HT-29 (cell line): Measurements from ENCODE around the gene MSN. TPM values are rescaled to one million over a fixed set of nuclear protein-coding genes. Genes with fewer than 3 reads are reported as not detected.
"Not testable (repeated sequence)": the region's sequence is repeated elsewhere in the genome, so short reads cannot be mapped to it uniquely, and the experiment has no call there.

Source experiments
- DNase-seq: peaks from one replicate; pipeline ENCODE4 v3.0.0-alpha.2; 2015; ENCODE audit warnings: low spot score
- total RNA-seq: library from RNA; depleted of rRNA; stranded (reverse); fragments of >200 nt; shearing (Covaris generic); gene quantifications from 2 replicates; pipeline ENCODE4 v1.2.3, GENCODE V29; 2014; rRNA removed

MSN gene
- total RNA-seq: 108 and 120 TPM in 2 replicates

- DNase-seq: peak; percentile 65
These were observed at the start of gene MSN for GRCh38 chrX:65667503-65668376. MSN (plus strand) TSS chrX:65667654; CDS start chrX:65667842, 188 bp downstream.

GRCh38 chrX:65620096-65620705 lies 47.3 kb upstream of the MSN start:
- DNase-seq: not testable (repeated sequence)

GRCh38 chrX:65630771-65631170 lies 36.7 kb upstream of the MSN start:
- DNase-seq: no peak

- DNase-seq: no peak
These were observed 33.6 kb upstream of the MSN start for GRCh38 chrX:65633826-65634225.

GRCh38 chrX:65634732-65635131 lies 32.7 kb upstream of the MSN start:
- DNase-seq: no peak

GRCh38 chrX:65635378-65635777 lies 32.1 kb upstream of the MSN start:
- no peak for DNase-seq

- DNase-seq: no peak
These were observed 31.6 kb upstream of the MSN start for GRCh38 chrX:65635822-65636221.

GRCh38 chrX:65636261-65636660 lies 31.2 kb upstream of the MSN start:
- DNase-seq: not testable (repeated sequence)

GRCh38 chrX:65637335-65637734 lies 30.1 kb upstream of the MSN start:
- DNase-seq: no peak

GRCh38 chrX:65642914-65643491 lies 24.5 kb upstream of the MSN start:
- no peak for DNase-seq

GRCh38 chrX:65643531-65644052 lies 23.9 kb upstream of the MSN start:
- no peak for DNase-seq

GRCh38 chrX:65644621-65645289 lies 22.7 kb upstream of the MSN start:
- peak; percentile 72 for DNase-seq

- DNase-seq: no peak
These were observed 19.7 kb upstream of the MSN start for GRCh38 chrX:65647801-65648200.

GRCh38 chrX:65652098-65652497 lies 15.4 kb upstream of the MSN start:
- no peak for DNase-seq

- not testable (repeated sequence) for DNase-seq
These were observed 10.4 kb upstream of the MSN start for GRCh38 chrX:65657009-65657441.

GRCh38 chrX:65657659-65658058 lies 9.8 kb upstream of the MSN start:
- no peak for DNase-seq

GRCh38 chrX:65658229-65658628 lies 9.2 kb upstream of the MSN start:
- DNase-seq: no peak

GRCh38 chrX:65667157-65667502 lies 324 bp upstream of the MSN start:
- DNase-seq: peak; percentile 21

- DNase-seq: peak; percentile 31
These were observed 1.2 kb downstream of the MSN start for GRCh38 chrX:65668377-65669310.

GRCh38 chrX:65671286-65671685 lies 3.8 kb downstream of the MSN start:
- no peak for DNase-seq

GRCh38 chrX:65671966-65672365 lies 4.5 kb downstream of the MSN start:
- DNase-seq: no peak
